ENCODE results near the gene SERPINB13.

DNA sequence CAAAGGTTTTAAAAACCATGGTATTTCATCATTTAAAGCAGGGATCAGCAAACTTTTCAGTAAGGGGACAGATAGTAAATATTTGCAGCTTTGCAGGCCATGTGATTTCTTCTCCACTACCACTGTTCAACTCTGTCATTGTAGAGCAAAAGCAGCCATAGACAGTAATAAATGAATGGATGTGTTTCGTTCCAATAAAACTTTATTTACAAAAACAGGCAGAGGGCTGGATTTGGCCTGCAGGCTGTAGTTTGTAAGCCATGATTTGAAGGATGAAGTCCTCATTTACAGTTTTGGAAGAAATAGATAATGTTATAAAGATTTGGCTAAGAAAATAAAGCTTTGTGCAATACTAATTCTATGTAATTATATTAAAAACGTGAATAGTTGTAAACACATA is 43.1 kb upstream of the SERPINB13 start:
- TF ChIP-seq EP300 (IDR thresholded peaks at IDR 0.05; ENCODE audit: borderline replicate concordance) (no peak), EGR1 (IDR thresholded peaks at IDR 0.05) (no peak), CEBPB (IDR thresholded peaks at IDR 0.05) (no peak), TAF1 (IDR thresholded peaks at IDR 0.05; ENCODE audit: low read depth) (no peak), CREB1 (IDR thresholded peaks at IDR 0.05; ENCODE audit: low read depth) (no peak), YY1 (IDR thresholded peaks at IDR 0.05; ENCODE audit: low read depth) (no peak)
- TF ChIP-seq, protein P1, sequence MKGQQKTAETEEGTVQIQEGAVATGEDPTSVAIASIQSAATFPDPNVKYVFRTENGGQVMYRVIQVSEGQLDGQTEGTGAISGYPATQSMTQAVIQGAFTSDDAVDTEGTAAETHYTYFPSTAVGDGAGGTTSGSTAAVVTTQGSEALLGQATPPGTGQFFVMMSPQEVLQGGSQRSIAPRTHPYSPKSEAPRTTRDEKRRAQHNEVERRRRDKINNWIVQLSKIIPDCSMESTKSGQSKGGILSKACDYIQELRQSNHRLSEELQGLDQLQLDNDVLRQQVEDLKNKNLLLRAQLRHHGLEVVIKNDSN (IDR thresholded peaks at IDR 0.05): no peak

All from Ishikawa (cell line).